Suprapubic skin (tissue), 4 donors: ENCODE data around the gene VPS26A. TPM values are rescaled to one million over a fixed set of nuclear protein-coding genes. Genes with fewer than 3 reads are reported as not detected.

Experiments
- DNase-seq, 2 donors: peaks; one replicate each; pipeline ENCODE4 v3.0.0-alpha.2; 2019; ENCODE audit warnings: low spot score in 2 of 2
- H3K27ac ChIP-seq: fragments of 200-600 bp; sonication (generic); one replicate; pipeline ENCODE4 v1.5.1; 2019
- H3K27me3 ChIP-seq: fragments of 200-600 bp; sonication (generic); one replicate; pipeline ENCODE4 v1.5.1; 2019
- H3K36me3 ChIP-seq: fragments of 200-600 bp; sonication (generic); one replicate; pipeline ENCODE4 v1.5.1; 2019
- H3K4me1 ChIP-seq: fragments of 200-600 bp; sonication (generic); one replicate; pipeline ENCODE4 v1.5.1; 2019
- H3K4me3 ChIP-seq: fragments of 200-600 bp; sonication (generic); one replicate; pipeline ENCODE4 v1.5.1; 2019; ENCODE audit warnings: mild to moderate bottlenecking
- H3K9me3 ChIP-seq: fragments of 200-600 bp; sonication (generic); one replicate; pipeline ENCODE4 v1.5.1; 2019
- CTCF ChIP-seq, 2 donors: fragments of 200-600 bp in 1 of 2; fragments of 450-650 bp in 1 of 2; sonication (generic) in 1 of 2; IDR thresholded peaks; one replicate each; pipeline ENCODE4 v1.5.1; 2016 to 2019; ENCODE audit warnings: antibody characterized with exemption in 2 of 2, mild to moderate bottlenecking in 1 of 2, moderate library complexity in 1 of 2
- EP300 ChIP-seq: sonication (generic); formaldehyde crosslinking; IDR thresholded peaks from one replicate; pipeline ENCODE4 v1.6.1; 2017; ENCODE audit warnings: antibody characterized with exemption
- POLR2A ChIP-seq, 2 donors: fragments of 450-650 bp; IDR thresholded peaks; one replicate each; pipeline ENCODE4 v1.6.1; 2017; ENCODE audit warnings: antibody characterized with exemption in 2 of 2, mild to moderate bottlenecking in 2 of 2, moderate library complexity in 2 of 2
- POLR2AphosphoS5 ChIP-seq, 3 donors: sonication (generic); formaldehyde crosslinking; IDR thresholded peaks; one replicate each; pipeline ENCODE4 v1.6.1; 2017; ENCODE audit warnings: antibody characterized with exemption in 3 of 3
- WGBS: methylation state at CpG from one replicate; pipeline ENCODE4 v1.1.5; 2018; 5-methylcytosine and 5-hydroxymethylcytosine counted together
- total RNA-seq, 4 donors: library from RNA; depleted of rRNA; stranded (reverse); fragments of >200 nt; gene quantifications; one replicate each; pipeline ENCODE4 v1.1.0, GENCODE V29; 2016

The VPS26A gene
- total RNA-seq, 4 donors from 2014 or later: 29.9 to 33.4 (median 32.1) TPM

- no peaks in the 10 kb centered on the region for H3K27me3 ChIP-seq
- H3K36me3 ChIP-seq: peaks cover 18% of the 10 kb centered on the region
- no peak overlapping the region for H3K27ac ChIP-seq
- H3K4me1 ChIP-seq: peaks cover 31% of the 10 kb centered on the region
- TF ChIP-seq POLR2A (IDR thresholded peaks at IDR 0.05): no peak
- TF ChIP-seq EP300: no peak
- no peak for TF ChIP-seq POLR2AphosphoS5 (IDR thresholded peaks at IDR 0.05)
- no peak for TF ChIP-seq CTCF (IDR thresholded peaks at IDR 0.05)
- no peak for DNase-seq
- no peak overlapping the region for H3K4me3 ChIP-seq
- WGBS: 93% methylated on average over 4 of the region's 4 CpGs
- H3K9me3 ChIP-seq: no peaks in the 10 kb centered on the region
These were observed 58.0 kb downstream of the VPS26A start for GRCh38 chr10:69182005-69182404.

- H3K36me3 ChIP-seq: peaks cover 63% of the 10 kb centered on the region
- no peak overlapping the region for H3K27ac ChIP-seq
- no peaks in the 10 kb centered on the region for H3K27me3 ChIP-seq
- 88% methylated on average over 1 of the region's 1 CpG for WGBS
- no peak for DNase-seq
- H3K4me3 ChIP-seq: no peak overlapping the region
- peaks cover 16% of the 10 kb centered on the region for H3K4me1 ChIP-seq
- TF ChIP-seq POLR2AphosphoS5 (IDR thresholded peaks at IDR 0.05) (no peak), EP300 (no peak), POLR2A (IDR thresholded peaks at IDR 0.05) (no peak), CTCF (IDR thresholded peaks at IDR 0.05) (no peak)
- no peaks in the 10 kb centered on the region for H3K9me3 ChIP-seq
These were observed 62.5 kb downstream of the VPS26A start for GRCh38 chr10:69186524-69186923.

- Histone ChIP-seq H3K9me3 (no peaks in the 10 kb centered on the region), H3K4me1 (no peaks in the 10 kb centered on the region), H3K27me3 (no peaks in the 10 kb centered on the region), H3K4me3 (no peak overlapping the region), H3K27ac (no peak overlapping the region), H3K36me3 (peaks cover 88% of the 10 kb centered on the region)
- no peak for TF ChIP-seq POLR2AphosphoS5 (IDR thresholded peaks at IDR 0.05)
- TF ChIP-seq CTCF (IDR thresholded peaks at IDR 0.05): no peak
- TF ChIP-seq POLR2A (IDR thresholded peaks at IDR 0.05): no peak
- TF ChIP-seq EP300: no peak
- DNase-seq: no peak
- 90% methylated on average over 2 of the region's 2 CpGs for WGBS
These were observed 77.1 kb downstream of the VPS26A start for GRCh38 chr10:69201045-69201444.

- WGBS: 84% methylated on average over 1 of the region's 1 CpG
- H3K9me3 ChIP-seq: no peaks in the 10 kb centered on the region
- H3K4me3 ChIP-seq: no peak overlapping the region
- H3K27ac ChIP-seq: no peak overlapping the region
- TF ChIP-seq EP300: no peak
- no peak for TF ChIP-seq POLR2AphosphoS5 (IDR thresholded peaks at IDR 0.05)
- TF ChIP-seq POLR2A (IDR thresholded peaks at IDR 0.05): no peak
- TF ChIP-seq CTCF (IDR thresholded peaks at IDR 0.05): no peak
- DNase-seq: no peak
- H3K4me1 ChIP-seq: no peaks in the 10 kb centered on the region
- H3K36me3 ChIP-seq: peaks cover 88% of the 10 kb centered on the region
- H3K27me3 ChIP-seq: no peaks in the 10 kb centered on the region
These were observed 78.4 kb downstream of the VPS26A start for GRCh38 chr10:69202332-69202731.

GRCh38 chr10:69208761-69209160 is 84.8 kb downstream of the VPS26A start:
- Histone ChIP-seq H3K9me3 (no peaks in the 10 kb centered on the region), H3K36me3 (peaks cover 55% of the 10 kb centered on the region), H3K27me3 (no peaks in the 10 kb centered on the region), H3K4me3 (no peak overlapping the region), H3K27ac (no peak overlapping the region), H3K4me1 (no peaks in the 10 kb centered on the region)
- no peak for DNase-seq
- no peak for TF ChIP-seq POLR2A (IDR thresholded peaks at IDR 0.05)
- no peak for TF ChIP-seq EP300
- no peak for TF ChIP-seq POLR2AphosphoS5 (IDR thresholded peaks at IDR 0.05)
- TF ChIP-seq CTCF (IDR thresholded peaks at IDR 0.05): no peak
- WGBS: 86% methylated on average over 6 of the region's 6 CpGs
